ENCODE measurements around the gene C16orf92.
A peak's percentile ranks its signal among the peaks of the same experiment; 100 is the strongest.

C16orf92 gene

GRCh38 chr16:30046178-30046577, 23.2 kb downstream of the C16orf92 start:
- no peaks in the 10 kb centered on the region for H3K27me3 ChIP-seq (ENCODE audit: control insufficient read depth, insufficient read depth, low read length)
- H3K9ac ChIP-seq, result no peak overlapping the region
- H3K4me3 ChIP-seq (ENCODE audit: low read depth, low read length), result no peak overlapping the region
- no peaks in the 10 kb centered on the region for H3K79me2 ChIP-seq
- H2AFZ ChIP-seq, result no peak overlapping the region
- H3K27ac ChIP-seq, result no peak overlapping the region
- no peak for TF ChIP-seq CTCF (IDR thresholded peaks at IDR 0.05)
- H3K4me2 ChIP-seq (ENCODE audit: low read length), result no peak overlapping the region
- no peaks in the 10 kb centered on the region for H3K4me1 ChIP-seq
- H3K9me3 ChIP-seq (ENCODE audit: control insufficient read depth, low read length), result no peaks in the 10 kb centered on the region
- no peaks in the 10 kb centered on the region for H3K36me3 ChIP-seq (ENCODE audit: control insufficient read depth, insufficient read depth, low read length)

- no peaks in the 10 kb centered on the region for H3K4me1 ChIP-seq
- H3K79me2 ChIP-seq, result no peaks in the 10 kb centered on the region
- H3K9ac ChIP-seq, result no peak overlapping the region
- TF ChIP-seq CTCF (IDR thresholded peaks at IDR 0.05), result no peak
- no peak overlapping the region for H3K27ac ChIP-seq
- no peak overlapping the region for H3K4me3 ChIP-seq (ENCODE audit: low read depth, low read length)
- no peaks in the 10 kb centered on the region for H3K36me3 ChIP-seq (ENCODE audit: control insufficient read depth, insufficient read depth, low read length)
- H2AFZ ChIP-seq, result no peak overlapping the region
- H3K27me3 ChIP-seq (ENCODE audit: control insufficient read depth, insufficient read depth, low read length), result no peaks in the 10 kb centered on the region
- no peaks in the 10 kb centered on the region for H3K9me3 ChIP-seq (ENCODE audit: control insufficient read depth, low read length)
- H3K4me2 ChIP-seq (ENCODE audit: low read length), result no peak overlapping the region
Measured at GRCh38 chr16:30046588-30046987, 23.6 kb downstream of the C16orf92 start.

GRCh38 chr16:30049871-30050270, 26.9 kb downstream of the C16orf92 start:
- H3K4me1 ChIP-seq, result peaks cover 8% of the 10 kb centered on the region
- no peak overlapping the region for H2AFZ ChIP-seq
- H3K27ac ChIP-seq, result no peak overlapping the region
- H3K27me3 ChIP-seq (ENCODE audit: control insufficient read depth, insufficient read depth, low read length), result no peaks in the 10 kb centered on the region
- TF ChIP-seq CTCF (IDR thresholded peaks at IDR 0.05), result no peak
- H3K4me2 ChIP-seq (ENCODE audit: low read length), result no peak overlapping the region
- H3K9ac ChIP-seq, result no peak overlapping the region
- H3K36me3 ChIP-seq (ENCODE audit: control insufficient read depth, insufficient read depth, low read length), result no peaks in the 10 kb centered on the region
- H3K79me2 ChIP-seq, result no peaks in the 10 kb centered on the region
- no peak overlapping the region for H3K4me3 ChIP-seq (ENCODE audit: low read depth, low read length)
- no peaks in the 10 kb centered on the region for H3K9me3 ChIP-seq (ENCODE audit: control insufficient read depth, low read length)

GRCh38 chr16:30051518-30051917, 28.5 kb downstream of the C16orf92 start:
- Histone ChIP-seq H3K4me3 (ENCODE audit: low read depth, low read length) (no peak overlapping the region), H3K36me3 (ENCODE audit: control insufficient read depth, insufficient read depth, low read length) (no peaks in the 10 kb centered on the region), H3K9ac (no peak overlapping the region), H3K79me2 (no peaks in the 10 kb centered on the region), H3K4me1 (peaks cover 15% of the 10 kb centered on the region), H2AFZ (no peak overlapping the region), H3K27me3 (ENCODE audit: control insufficient read depth, insufficient read depth, low read length) (no peaks in the 10 kb centered on the region), H3K4me2 (ENCODE audit: low read length) (no peak overlapping the region), H3K9me3 (ENCODE audit: control insufficient read depth, low read length) (no peaks in the 10 kb centered on the region), H3K27ac (no peak overlapping the region)
- TF ChIP-seq CTCF (IDR thresholded peaks at IDR 0.05), result no peak

- Histone ChIP-seq H3K9me3 (ENCODE audit: control insufficient read depth, low read length) (no peaks in the 10 kb centered on the region), H2AFZ (peak overlapping the region; percentile 92), H3K27ac (peak overlapping the region; percentile 39), H3K4me3 (ENCODE audit: low read depth, low read length) (peak overlapping the region; percentile 77), H3K36me3 (ENCODE audit: control insufficient read depth, insufficient read depth, low read length) (no peaks in the 10 kb centered on the region), H3K4me1 (peaks cover 15% of the 10 kb centered on the region), H3K4me2 (ENCODE audit: low read length) (peak overlapping the region; percentile 100), H3K27me3 (ENCODE audit: control insufficient read depth, insufficient read depth, low read length) (no peaks in the 10 kb centered on the region), H3K79me2 (no peaks in the 10 kb centered on the region), H3K9ac (peak overlapping the region; percentile 40)
- no peak for TF ChIP-seq CTCF (IDR thresholded peaks at IDR 0.05)
Measured at GRCh38 chr16:30052671-30053372, 29.8 kb downstream of the C16orf92 start.
